HL-60/S4 (cell line): Measurements from ENCODE around the gene LIN54.

Experiments used
- in situ Hi-C: fragments of 300-500 bp; cut with MboI; formaldehyde crosslinking; loops from 2 replicates; pipeline ENCODE4 v1.14.3; 2022; ENCODE audit warnings: low sequenced_read_pairs

The LIN54 gene

GRCh38 chr4:82898322-82899243 is 112.0 kb downstream of the LIN54 start:
- in situ Hi-C loops: loop anchor here (25.0 kb wide), 1 partner anchor 389 kb away; the partner anchor contains the start of gene COQ2

GRCh38 chr4:82896755-82897154 is 113.9 kb downstream of the LIN54 start:
- in situ Hi-C loops: loop anchor here (25.0 kb wide), 1 partner anchor 391 kb away; the partner anchor contains the start of gene COQ2

- in situ Hi-C loops: loop anchor here (25.0 kb wide), 1 partner anchor 393 kb away; the partner anchor contains the start of gene COQ2
Measured at GRCh38 chr4:82893942-82894341, 116.7 kb downstream of the LIN54 start.

GRCh38 chr4:82892467-82892802 is 118.2 kb downstream of the LIN54 start:
- in situ Hi-C loops: loop anchor here (25.0 kb wide), 1 partner anchor 395 kb away; the partner anchor contains the start of gene COQ2

GRCh38 chr4:82891707-82892466 is 118.7 kb downstream of the LIN54 start:
- in situ Hi-C loops: loop anchor here (25.0 kb wide), 1 partner anchor 395 kb away; the partner anchor contains the start of gene COQ2

- in situ Hi-C loops: loop anchor here (25.0 kb wide), 1 partner anchor 396 kb away; the partner anchor contains the start of gene COQ2
Measured at GRCh38 chr4:82890901-82891706, 119.5 kb downstream of the LIN54 start, which contains the start of gene SEC31A. SEC31A (minus strand) TSS chr4:82891153; CDS start chr4:82881936, 9,217 bp downstream.

- in situ Hi-C loops: loop anchor here (25.0 kb wide), 1 partner anchor 397 kb away; the partner anchor contains the start of gene COQ2
Measured at GRCh38 chr4:82890528-82890900, 120.1 kb downstream of the LIN54 start.

- in situ Hi-C loops: loop anchor here (25.0 kb wide), 1 partner anchor 398 kb away; the partner anchor contains the start of gene COQ2
Measured at GRCh38 chr4:82889287-82889686, 121.3 kb downstream of the LIN54 start.

- in situ Hi-C loops: loop anchor here (25.0 kb wide), 1 partner anchor 401 kb away; the partner anchor contains the start of gene COQ2
Measured at GRCh38 chr4:82886147-82886942, 124.3 kb downstream of the LIN54 start.

GRCh38 chr4:82885410-82885809 is 125.2 kb downstream of the LIN54 start:
- in situ Hi-C loops: loop anchor here (25.0 kb wide), 1 partner anchor 402 kb away; the partner anchor contains the start of gene COQ2
